ENCODE data around the gene ZNF446.
"Not testable (repeated sequence)": the region's sequence is repeated elsewhere in the genome, so short reads cannot be mapped to it uniquely, and the experiment has no call there.

Gene ZNF446

GRCh38 chr19:58470837-58471543, 5.2 kb upstream of the ZNF446 start:
- not testable (repeated sequence) for DNase-seq (ENCODE audit: low spot score)

- no peak for DNase-seq (ENCODE audit: low spot score)
Observed at GRCh38 chr19:58471736-58472135, 4.4 kb upstream of the ZNF446 start.

GRCh38 chr19:58473775-58474174, 2.4 kb upstream of the ZNF446 start:
- DNase-seq (ENCODE audit: low spot score), result no peak

- DNase-seq (ENCODE audit: low spot score), result peak; percentile 74
Observed at GRCh38 chr19:58474291-58474996, 1.7 kb upstream of the ZNF446 start.

GRCh38 chr19:58474997-58475713, 997 bp upstream of the ZNF446 start:
- DNase-seq (ENCODE audit: low spot score), result no peak

- peak; percentile 30 for DNase-seq (ENCODE audit: low spot score)
Observed at GRCh38 chr19:58476498-58477015, 405 bp downstream of the ZNF446 start.

- no peak for DNase-seq (ENCODE audit: low spot score)
Observed at GRCh38 chr19:58477130-58477529, 978 bp downstream of the ZNF446 start.

GRCh38 chr19:58477871-58478270, 1.7 kb downstream of the ZNF446 start:
- DNase-seq (ENCODE audit: low spot score), result no peak

- no peak for DNase-seq (ENCODE audit: low spot score)
Observed at GRCh38 chr19:58479303-58479702, 3.2 kb downstream of the ZNF446 start.

- DNase-seq (ENCODE audit: low spot score), result no peak
Observed at GRCh38 chr19:58479736-58480480, 3.8 kb downstream of the ZNF446 start.

- DNase-seq (ENCODE audit: low spot score), result no peak
Observed at GRCh38 chr19:58480481-58480830, 4.3 kb downstream of the ZNF446 start.

GRCh38 chr19:58480831-58481230, 4.7 kb downstream of the ZNF446 start:
- DNase-seq (ENCODE audit: low spot score), result no peak

- DNase-seq (ENCODE audit: low spot score), result no peak
Observed at GRCh38 chr19:58482372-58482771, 6.2 kb downstream of the ZNF446 start.

GRCh38 chr19:58483776-58484175, 7.6 kb downstream of the ZNF446 start:
- no peak for DNase-seq (ENCODE audit: low spot score)

GRCh38 chr19:58484349-58484748, 8.2 kb downstream of the ZNF446 start:
- DNase-seq (ENCODE audit: low spot score), result not testable (repeated sequence)

- no peak for DNase-seq (ENCODE audit: low spot score)
Observed at GRCh38 chr19:58491393-58491792, 15.2 kb downstream of the ZNF446 start.

- DNase-seq (ENCODE audit: low spot score), result no peak
Observed at GRCh38 chr19:58492265-58492664, 16.1 kb downstream of the ZNF446 start.

GRCh38 chr19:58497634-58498170, 21.6 kb downstream of the ZNF446 start:
- DNase-seq (ENCODE audit: low spot score), result no peak

- DNase-seq (ENCODE audit: low spot score), result no peak
Observed at GRCh38 chr19:58498316-58499020, 22.3 kb downstream of the ZNF446 start.

GRCh38 chr19:58499021-58499927, 23.1 kb downstream of the ZNF446 start:
- peak; percentile 100 for DNase-seq (ENCODE audit: low spot score)
